Measurements from ENCODE around the gene BYSL. TPM values are rescaled to one million over a fixed set of nuclear protein-coding genes. Genes with fewer than 3 reads are reported as not detected.
A peak's percentile ranks its signal among the peaks of the same experiment; 100 is the strongest.

Gene BYSL
- total RNA-seq, 1 donor from 2014 or later: 17.4 TPM

DNA sequence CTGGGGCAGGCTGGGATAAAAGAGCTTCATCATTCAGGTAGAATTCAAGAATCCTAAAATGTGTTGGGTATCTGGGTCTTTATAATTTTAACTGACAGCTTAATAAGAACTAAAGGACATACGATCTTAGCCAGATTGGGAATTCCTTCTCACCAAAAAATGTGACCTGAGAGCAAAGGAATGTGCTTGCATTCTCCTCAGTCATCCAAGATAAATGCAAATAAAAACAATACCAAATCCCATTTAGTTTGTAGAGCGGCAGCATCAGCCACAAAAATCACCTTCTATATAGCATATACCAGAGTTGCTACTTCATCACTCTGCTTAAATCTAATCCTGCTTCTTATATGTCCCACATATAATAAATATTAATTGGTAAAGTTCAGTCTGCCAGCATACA lies 43.1 kb upstream of the BYSL start:
- no peak for TF ChIP-seq CTCF (IDR thresholded peaks at IDR 0.05)
- no peaks in the 10 kb centered on the region for H3K36me3 Mint-ChIP-seq (ENCODE audit: low read depth)
- H3K4me1 Mint-ChIP-seq (ENCODE audit: low read depth): peaks cover 14% of the 10 kb centered on the region
- no peak for DNase-seq (ENCODE audit: low spot score)
- no peaks in the 10 kb centered on the region for H3K9me3 Mint-ChIP-seq (ENCODE audit: low read depth)
- no peak overlapping the region for H3K4me3 Mint-ChIP-seq (ENCODE audit: unreplicated experiment)
- peak overlapping the region; percentile 18 for H3K27ac Mint-ChIP-seq (ENCODE audit: unreplicated experiment)
- no peaks in the 10 kb centered on the region for H3K27me3 Mint-ChIP-seq (ENCODE audit: low read depth)

- no peaks in the 10 kb centered on the region for H3K27me3 Mint-ChIP-seq (ENCODE audit: low read depth)
- TF ChIP-seq CTCF (IDR thresholded peaks at IDR 0.05): no peak
- peaks cover 14% of the 10 kb centered on the region for H3K4me1 Mint-ChIP-seq (ENCODE audit: low read depth)
- peak overlapping the region; percentile 62 for H3K27ac Mint-ChIP-seq (ENCODE audit: unreplicated experiment)
- H3K4me3 Mint-ChIP-seq (ENCODE audit: unreplicated experiment): no peak overlapping the region
- no peaks in the 10 kb centered on the region for H3K9me3 Mint-ChIP-seq (ENCODE audit: low read depth)
- H3K36me3 Mint-ChIP-seq (ENCODE audit: low read depth): no peaks in the 10 kb centered on the region
- no peak for DNase-seq (ENCODE audit: low spot score)
Observed at GRCh38 chr6:41878961-41879405, 42.3 kb upstream of the BYSL start.

DNA sequence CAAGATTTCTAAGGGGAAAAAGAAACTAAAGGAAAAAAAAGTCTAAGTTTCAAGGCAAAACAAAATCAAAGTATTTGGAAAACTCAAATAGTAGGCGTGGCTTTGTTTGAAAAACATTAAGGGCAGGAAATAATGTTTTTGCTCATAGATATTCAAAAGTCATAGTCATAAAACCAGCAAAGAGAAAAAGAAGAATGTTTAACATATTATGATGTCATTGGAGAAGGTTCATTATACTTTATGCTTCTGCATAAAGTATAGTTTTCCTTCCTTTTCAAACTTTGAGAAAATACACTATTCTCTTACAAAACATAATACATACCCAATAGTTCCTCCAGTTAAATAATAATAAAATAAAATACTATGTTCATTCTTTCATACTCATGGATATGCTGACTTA lies 39.8 kb upstream of the BYSL start:
- Mint-ChIP-seq H3K27ac (ENCODE audit: unreplicated experiment) (no peak overlapping the region), H3K9me3 (ENCODE audit: low read depth) (no peaks in the 10 kb centered on the region), H3K36me3 (ENCODE audit: low read depth) (no peaks in the 10 kb centered on the region), H3K4me3 (ENCODE audit: unreplicated experiment) (no peak overlapping the region), H3K27me3 (ENCODE audit: low read depth) (no peaks in the 10 kb centered on the region), H3K4me1 (ENCODE audit: low read depth) (peaks cover 14% of the 10 kb centered on the region)
- DNase-seq (ENCODE audit: low spot score): no peak
- TF ChIP-seq CTCF (IDR thresholded peaks at IDR 0.05): no peak

- no peak for TF ChIP-seq CTCF (IDR thresholded peaks at IDR 0.05)
- H3K9me3 Mint-ChIP-seq (ENCODE audit: low read depth): no peaks in the 10 kb centered on the region
- no peaks in the 10 kb centered on the region for H3K27me3 Mint-ChIP-seq (ENCODE audit: low read depth)
- no peak overlapping the region for H3K4me3 Mint-ChIP-seq (ENCODE audit: unreplicated experiment)
- no peaks in the 10 kb centered on the region for H3K36me3 Mint-ChIP-seq (ENCODE audit: low read depth)
- DNase-seq (ENCODE audit: low spot score): no peak
- H3K27ac Mint-ChIP-seq (ENCODE audit: unreplicated experiment): no peak overlapping the region
- no peaks in the 10 kb centered on the region for H3K4me1 Mint-ChIP-seq (ENCODE audit: low read depth)
Observed at GRCh38 chr6:41884957-41885356, 36.3 kb upstream of the BYSL start.

DNA sequence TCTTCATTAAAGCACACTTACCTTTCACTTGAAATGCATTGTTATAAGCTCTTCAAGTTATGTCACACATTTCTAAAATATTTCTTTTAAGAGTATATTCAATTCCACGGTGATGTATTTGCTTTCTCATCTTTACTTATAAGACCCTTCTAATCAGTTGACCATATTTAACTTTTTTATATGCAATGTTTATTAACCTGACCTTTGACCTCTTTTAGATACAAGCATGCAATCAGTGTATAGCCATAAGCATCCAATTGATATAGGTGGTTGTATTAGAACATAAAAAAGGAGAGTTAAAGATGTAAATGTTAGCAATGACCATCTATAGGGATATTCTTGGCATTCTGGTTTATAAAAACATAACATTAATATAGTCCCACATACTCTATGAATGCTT lies 35.4 kb upstream of the BYSL start:
- no peaks in the 10 kb centered on the region for H3K27me3 Mint-ChIP-seq (ENCODE audit: low read depth)
- H3K9me3 Mint-ChIP-seq (ENCODE audit: low read depth): no peaks in the 10 kb centered on the region
- no peak for TF ChIP-seq CTCF (IDR thresholded peaks at IDR 0.05)

More for the DNA sequence above, 35.4 kb upstream of the BYSL start:
- no peak for DNase-seq (ENCODE audit: low spot score)
- Mint-ChIP-seq H3K36me3 (ENCODE audit: low read depth) (no peaks in the 10 kb centered on the region), H3K4me3 (ENCODE audit: unreplicated experiment) (no peak overlapping the region), H3K4me1 (ENCODE audit: low read depth) (no peaks in the 10 kb centered on the region), H3K27ac (ENCODE audit: unreplicated experiment) (no peak overlapping the region)

Measured in chondrocyte (in vitro differentiated cells).